Measurements from ENCODE around the gene CHRM4. TPM values are rescaled to one million over a fixed set of nuclear protein-coding genes. Genes with fewer than 3 reads are reported as not detected.
A peak's percentile ranks its signal among the peaks of the same experiment; 100 is the strongest.

Gene CHRM4
- total RNA-seq, 2 donors from 2014 or later: not detected

DNA sequence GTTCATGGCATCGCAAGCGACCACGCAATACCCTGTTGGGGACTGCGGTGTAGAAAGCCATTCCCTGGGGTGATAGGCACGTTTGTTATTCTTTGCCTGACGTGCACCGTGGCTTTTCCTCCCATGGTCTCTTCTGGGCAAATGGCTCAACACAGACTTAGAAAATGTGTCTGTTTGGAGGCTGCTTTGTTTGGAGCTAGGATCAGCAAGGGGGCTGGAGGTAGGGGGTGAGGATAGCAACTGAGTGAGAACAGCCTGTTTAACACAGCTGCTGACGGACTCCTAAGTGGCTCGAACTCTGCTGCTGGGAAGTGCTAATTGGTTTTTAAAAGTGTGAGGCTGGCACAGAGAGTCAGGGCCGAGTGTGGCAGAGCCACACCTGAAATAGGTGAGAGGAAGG is 16.1 kb upstream of the CHRM4 start:
- no peak for DNase-seq (ENCODE audit: low spot score)
- intact Hi-C loops (cut with DNase I): no loop called here

DNA sequence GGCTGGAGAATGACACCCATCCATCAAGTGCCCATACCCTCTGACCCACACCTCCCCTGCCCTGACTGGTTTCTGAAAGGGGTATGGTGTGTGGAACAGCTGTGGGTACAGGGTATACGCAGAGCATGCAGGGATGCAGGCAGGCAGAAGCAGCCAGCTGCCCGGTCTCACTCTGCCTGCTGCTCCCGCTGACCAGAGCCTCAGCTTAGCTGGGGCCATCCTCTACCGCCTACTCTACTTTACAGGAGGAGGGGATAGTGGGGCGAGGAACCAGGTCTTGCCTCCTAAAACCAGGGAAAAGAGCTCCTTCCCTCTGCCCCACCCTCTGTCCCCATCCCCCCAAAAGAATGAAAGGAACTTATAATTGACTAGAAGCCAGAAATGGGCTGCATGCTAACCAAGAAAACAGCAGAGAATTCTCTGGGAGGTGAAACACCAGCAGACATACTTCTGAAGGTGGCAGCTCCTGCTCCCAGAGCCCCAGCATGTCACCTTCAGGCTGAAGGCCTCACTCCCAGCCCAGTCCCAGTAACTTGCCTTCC is 13.0 kb upstream of the CHRM4 start:
- intact Hi-C loops (cut with DNase I): no loop called here
- DNase-seq (ENCODE audit: low spot score): peak; percentile 68

DNA sequence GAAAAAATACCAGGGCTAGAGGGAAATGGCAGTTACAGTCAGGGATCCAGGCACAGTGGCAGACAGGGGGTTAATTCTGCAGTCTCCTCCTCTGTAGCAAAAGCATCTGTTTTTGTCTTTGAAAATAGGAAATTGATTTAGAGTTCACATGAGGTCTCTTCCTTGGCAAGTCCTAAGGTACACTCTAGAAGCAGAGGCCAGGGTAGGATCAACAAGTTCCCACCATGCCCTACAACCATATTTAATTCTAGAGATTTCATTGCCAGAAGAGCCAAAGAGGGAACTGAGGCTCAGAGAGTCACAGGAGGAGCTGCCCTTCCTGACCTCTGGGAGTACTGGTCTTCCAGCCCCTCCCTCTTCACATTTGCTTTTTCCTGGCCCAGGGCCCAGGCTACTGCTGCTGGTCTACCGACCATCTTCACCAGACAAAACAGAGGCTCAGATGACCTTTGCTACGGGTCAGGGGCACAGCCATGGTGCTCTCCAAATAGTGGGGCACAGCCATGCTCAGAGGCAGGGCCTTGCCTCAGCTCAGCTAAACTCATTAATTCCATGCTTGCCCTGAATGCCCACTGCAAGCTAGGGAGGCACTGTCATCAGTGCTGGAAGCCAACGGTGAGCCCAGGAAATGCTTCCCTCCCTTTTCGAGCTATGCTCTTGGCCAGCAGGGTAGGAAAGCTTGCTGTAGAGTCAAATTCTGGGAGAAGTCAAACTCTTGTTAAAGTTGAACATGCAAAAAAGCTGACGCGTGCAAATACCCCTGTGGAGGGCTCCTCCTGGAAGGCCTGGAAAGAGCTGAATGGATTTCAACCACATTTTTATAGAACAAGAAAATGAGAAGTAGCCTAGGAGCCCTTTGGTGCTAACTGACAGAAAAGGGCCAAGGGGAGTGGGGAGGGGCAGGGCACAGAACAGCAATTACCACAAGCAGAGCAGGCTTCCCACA is 11.7 kb upstream of the CHRM4 start:
- DNase-seq (ENCODE audit: low spot score): peak; percentile 46

DNA sequence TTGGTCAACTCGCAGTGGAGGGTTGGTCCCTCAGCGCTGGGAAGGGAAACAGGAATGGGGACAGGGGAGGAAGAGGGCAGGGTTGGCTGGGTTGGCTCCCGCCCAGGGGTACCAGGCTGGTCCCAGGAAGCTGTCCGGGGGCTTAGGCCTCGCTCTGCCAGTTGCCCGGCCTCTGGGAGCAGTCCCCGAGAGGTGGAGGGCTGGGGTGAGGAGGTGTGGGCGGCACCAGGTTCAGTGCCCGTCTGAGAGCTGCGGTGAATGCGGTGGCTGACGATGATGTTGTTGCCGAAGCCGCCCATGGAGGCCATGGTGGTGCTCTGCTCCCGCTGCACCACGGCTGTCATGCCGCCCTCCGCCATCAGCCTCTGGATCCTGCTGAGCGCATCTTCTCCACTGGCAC is 6.0 kb upstream of the CHRM4 start:
- DNase-seq (ENCODE audit: low spot score): no peak
- intact Hi-C loops (cut with DNase I): loop anchor here in 1 of 2 donors (10.0 kb wide), 1 partner anchor 127 kb away; no protein-coding TSS in a partner anchor

More for the DNA sequence above, 11.7 kb upstream of the CHRM4 start:
- intact Hi-C loops (cut with DNase I): no loop called here

DNA sequence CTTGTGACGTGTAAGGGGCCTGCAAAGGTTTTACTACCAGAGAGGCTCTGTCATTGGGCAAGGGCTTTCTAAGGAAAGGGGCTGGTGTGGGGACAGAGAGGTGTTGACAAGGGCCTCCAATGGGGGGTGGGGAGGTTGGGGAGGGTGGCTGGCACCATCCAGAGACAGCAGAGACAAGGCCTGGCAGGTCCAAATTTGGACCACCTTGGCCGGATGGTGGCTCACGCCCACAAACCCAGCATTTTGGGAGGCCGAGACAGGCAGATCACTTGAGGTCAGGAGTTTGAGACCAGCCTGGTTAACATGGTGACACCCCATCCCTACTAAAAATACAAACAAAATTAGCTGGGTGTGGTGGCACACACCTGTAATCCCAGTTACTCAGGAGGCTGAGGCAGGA is 2.2 kb upstream of the CHRM4 start:
- intact Hi-C loops (cut with DNase I): loop anchor here (2.0 to 10.0 kb wide), 2 partner anchors 131 to 141 kb away; no protein-coding TSS in a partner anchor
- DNase-seq (ENCODE audit: low spot score): no peak

DNA sequence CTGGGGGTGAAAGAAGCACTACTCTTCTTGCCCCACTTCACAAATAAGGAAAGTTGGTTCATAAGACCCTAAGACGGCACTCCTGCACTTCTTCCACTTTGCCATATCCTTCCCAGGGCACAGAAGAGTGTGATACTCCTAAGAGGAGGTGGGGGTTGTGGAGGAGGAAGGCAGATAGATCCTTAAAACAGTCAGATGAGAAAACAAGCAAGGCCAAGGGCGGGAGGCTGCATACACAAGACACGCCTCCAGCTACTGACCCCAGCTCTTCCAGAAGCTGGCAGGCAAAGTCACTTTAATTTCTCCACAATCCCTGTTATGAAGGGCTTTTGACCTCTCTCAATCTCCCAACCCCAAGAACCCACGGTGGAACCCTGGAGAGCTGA is 1.6 kb upstream of the CHRM4 start:
- intact Hi-C loops (cut with DNase I): loop anchor here (2.0 to 10.0 kb wide), 2 partner anchors 132 to 142 kb away; no protein-coding TSS in a partner anchor
- DNase-seq (ENCODE audit: low spot score): no peak

DNA sequence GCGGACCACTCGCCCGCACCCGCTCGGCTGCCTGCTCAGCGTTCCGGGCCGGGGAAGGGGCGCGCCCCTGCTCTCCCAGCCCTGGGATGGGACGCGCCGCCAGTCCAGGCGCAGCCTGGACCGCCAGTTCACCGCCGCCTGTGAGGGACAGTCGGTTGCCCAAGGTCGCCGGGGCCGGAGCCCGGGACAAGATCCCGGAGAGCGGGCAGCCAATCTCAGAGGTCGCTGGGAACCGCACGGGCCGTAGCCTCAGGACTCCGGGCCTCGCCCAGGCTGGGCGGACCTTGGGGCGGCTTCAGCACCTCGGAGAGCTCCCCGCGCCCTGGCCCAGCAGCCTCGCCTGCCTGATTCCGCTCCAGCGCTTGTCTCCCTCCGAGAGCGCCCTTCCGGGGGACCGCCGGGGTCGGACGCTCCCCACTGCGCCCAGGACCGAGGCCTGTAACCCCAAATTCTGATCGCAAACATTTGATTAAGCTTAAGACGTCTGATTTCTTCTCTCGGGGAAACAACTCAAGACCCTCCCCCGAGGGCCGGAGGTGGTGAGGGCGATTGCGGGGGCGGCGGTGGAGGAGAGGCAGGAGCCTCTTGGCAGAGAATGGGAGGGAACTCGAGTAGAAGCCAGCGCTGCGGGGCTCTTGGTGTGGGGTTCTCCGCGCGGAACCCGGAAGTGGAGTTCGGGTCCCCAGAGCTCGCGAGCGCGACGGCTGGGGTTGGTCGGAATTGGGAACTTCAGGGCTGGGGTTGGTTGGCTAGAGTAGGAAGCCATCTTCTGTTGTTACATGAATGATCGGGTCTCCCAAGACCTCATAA is 1.1 kb upstream of the CHRM4 start:
- peak; percentile 96 for DNase-seq (ENCODE audit: low spot score)
- intact Hi-C loops (cut with DNase I): loop anchor here (2.0 to 10.0 kb wide), 2 partner anchors 132 to 142 kb away; no protein-coding TSS in a partner anchor

DNA sequence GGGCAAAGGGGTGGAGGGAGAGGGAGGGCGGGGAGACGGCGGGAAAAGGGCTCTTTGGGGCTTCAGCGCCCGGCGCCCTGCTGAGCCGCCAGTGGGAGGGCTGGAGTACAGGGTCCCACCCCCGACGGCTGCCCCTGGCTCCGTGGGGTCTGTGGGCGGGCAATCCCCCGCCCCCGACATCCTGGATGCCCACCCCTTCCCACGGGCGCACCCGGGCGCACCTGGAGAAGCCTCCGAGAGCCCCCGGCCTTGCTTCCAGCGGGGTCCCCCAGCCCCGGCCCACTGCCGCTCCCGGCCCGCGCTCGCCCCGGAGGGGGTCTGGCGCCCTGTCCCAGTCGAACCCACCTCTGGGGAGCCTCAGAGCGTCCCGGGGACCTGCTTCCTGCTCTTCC is 394 bp downstream of the CHRM4 start:
- intact Hi-C loops (cut with DNase I): loop anchor here in 1 of 2 donors (10.0 kb wide), 1 partner anchor 134 kb away; no protein-coding TSS in a partner anchor
- DNase-seq (ENCODE audit: low spot score): no peak

DNA sequence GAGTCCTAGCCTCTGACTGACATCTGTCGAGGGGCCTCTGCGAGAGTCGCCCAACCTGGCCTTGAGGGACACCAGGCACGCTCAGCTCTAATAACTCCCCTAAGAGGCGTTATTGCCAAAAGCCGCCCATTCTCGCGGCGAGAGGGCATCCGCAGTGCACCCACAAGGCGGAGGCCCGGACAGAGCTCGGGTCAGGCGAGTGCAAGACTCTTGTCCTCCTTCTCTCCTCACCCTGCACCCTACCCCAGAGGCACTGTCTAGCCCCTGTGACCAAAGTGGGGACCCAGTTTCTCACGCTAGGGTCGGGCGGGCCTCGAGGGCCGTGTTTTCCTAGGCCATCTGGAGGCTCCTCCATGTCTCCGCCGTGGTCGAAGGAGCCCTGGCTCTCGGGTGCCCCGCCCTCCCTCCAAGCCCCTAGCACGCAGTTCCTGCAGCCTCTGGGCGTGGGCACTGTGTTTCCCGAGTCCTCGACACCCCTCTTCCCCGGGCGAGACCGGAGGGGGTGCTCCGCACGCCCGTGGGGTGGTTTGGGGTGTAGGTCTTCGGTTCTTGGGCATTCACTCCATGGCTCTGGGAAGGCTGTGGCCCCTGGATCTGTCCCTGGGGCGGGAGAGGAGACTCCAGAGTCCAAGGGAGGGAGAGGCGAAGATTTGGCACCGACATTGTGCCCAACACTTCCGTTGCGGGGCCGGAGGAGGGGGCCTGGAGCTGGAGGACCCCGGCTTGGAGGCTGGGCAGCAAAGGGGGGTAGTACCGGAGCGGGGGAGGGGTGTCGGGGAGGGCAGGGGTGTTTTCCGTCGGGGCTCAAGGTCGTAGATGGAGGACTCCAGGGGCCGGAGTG is 1.0 kb downstream of the CHRM4 start:
- no peak for DNase-seq (ENCODE audit: low spot score)

DNA sequence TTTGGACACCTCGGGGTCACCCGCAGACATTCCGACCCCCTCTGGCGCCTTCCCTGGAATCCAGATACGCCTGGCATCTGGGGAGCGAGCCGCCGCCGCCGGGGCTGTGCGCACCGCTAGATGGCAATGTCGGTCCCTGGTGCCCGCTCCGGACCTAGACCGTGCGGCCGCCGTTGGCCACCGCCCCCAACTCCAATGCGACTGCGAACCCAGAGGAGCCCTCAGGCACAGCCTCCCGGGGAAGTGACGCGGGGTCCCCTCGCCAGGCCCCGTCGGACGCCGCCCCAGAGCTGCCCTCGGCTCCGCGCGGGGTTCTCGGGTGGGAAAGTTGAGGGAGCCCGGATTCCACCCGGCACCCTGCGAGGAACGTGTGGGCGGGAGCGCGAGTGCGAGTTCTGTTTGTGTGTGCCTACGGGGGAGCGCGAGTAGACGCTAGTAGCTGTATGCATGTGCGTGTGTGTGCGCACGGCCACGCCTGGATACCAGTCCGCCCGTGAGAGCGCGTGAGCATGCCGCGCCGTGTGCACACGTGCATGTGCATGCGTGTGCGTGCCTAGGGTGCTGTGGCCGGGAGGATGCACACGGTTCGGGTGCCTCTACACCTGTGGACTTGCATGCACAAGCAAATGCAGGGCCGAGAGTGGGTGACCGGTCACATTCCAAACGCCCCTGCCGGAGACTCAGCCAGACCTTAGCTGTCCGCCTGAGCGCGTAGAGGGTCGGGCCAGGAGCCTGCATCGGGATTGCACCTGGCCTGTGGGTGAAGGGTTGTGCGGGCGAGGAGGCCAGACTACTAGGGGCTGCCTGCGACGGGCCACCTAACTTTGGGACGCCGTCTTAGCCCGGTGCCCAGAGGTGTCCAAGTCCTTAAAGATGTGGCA is 1.9 kb downstream of the CHRM4 start:
- intact Hi-C loops (cut with DNase I): loop anchor here in 1 of 2 donors (10.0 kb wide), 1 partner anchor 135 kb away; no protein-coding TSS in a partner anchor
- peak; percentile 91 for DNase-seq (ENCODE audit: low spot score)

More for the DNA sequence above, 1.0 kb downstream of the CHRM4 start:
- intact Hi-C loops (cut with DNase I): loop anchor here in 1 of 2 donors (10.0 kb wide), 1 partner anchor 134 kb away; no protein-coding TSS in a partner anchor

DNA sequence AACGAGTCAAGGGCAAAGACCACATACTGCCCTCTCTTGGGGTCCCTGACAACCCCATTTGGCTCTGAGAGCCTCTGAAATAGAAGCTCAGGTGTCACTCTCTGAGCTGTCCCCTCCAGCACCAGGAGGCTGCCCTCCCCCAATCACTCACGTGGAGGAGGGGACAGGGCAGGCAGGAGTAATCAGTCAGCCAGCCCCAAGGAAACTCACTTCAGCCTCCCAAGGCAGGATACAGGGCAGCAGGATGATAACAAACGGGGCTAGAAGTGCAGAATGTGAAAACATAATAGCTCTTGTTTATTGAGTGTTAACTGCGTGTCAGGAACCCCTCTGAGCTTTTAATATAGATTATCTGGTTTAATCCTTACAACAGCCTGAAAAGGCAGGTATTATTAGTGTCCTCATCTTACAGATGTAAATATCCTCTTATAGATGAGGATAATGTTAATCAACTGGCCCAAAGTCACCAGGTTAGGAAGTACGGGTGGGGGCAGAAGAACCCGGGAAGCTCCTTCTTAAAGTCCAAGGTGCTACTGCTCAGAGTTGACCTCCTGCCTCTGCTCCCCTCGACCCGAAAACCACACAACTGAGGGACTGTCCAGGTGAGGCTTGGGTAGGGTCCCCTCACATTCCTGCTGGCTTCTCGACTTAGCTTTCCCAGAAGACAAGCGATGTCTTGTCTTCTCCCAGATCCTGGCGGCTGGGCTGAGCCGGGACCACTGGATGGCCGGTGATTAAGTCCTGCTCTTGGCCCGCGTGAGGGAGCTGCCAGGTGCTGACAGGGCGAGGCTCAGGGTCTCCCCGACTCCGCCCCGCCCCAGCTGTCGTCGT is 2.7 kb downstream of the CHRM4 start:
- no peak for DNase-seq (ENCODE audit: low spot score)
- intact Hi-C loops (cut with DNase I): no loop called here

DNA sequence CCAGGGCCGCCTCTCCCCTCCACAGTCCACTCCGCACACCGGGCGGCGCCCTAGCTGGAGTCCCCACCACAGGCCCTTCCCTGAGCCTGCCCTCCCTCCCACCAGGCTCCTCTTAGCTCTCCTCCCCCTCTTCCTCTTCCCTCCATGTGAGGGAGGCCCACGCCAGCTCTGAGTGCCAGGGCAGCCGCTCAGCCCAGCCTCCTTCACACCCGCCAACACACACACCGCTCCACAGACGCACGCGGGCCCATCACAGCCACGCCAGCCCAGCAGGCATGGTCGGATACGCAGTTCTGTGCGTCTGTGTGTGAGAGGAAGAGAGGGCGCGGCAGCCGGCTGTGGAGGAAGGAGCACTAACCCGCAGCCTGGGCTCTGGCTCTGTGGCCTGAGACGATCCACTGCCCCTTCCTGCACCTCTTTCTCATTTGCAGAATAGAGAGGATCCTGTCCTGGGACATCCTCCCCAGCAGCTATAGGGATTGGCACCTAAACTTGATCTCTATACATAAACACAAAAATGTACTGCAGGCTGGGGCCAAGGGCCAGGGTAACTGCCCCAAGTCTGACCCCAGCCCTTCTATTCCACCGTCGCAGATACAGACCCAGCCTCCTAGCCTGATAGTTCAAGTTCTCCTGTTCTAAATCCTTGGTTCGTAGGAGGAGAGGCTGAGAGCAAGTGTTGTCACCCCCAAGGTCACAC is 3.5 kb downstream of the CHRM4 start:
- DNase-seq (ENCODE audit: low spot score): no peak
- intact Hi-C loops (cut with DNase I): no loop called here

DNA sequence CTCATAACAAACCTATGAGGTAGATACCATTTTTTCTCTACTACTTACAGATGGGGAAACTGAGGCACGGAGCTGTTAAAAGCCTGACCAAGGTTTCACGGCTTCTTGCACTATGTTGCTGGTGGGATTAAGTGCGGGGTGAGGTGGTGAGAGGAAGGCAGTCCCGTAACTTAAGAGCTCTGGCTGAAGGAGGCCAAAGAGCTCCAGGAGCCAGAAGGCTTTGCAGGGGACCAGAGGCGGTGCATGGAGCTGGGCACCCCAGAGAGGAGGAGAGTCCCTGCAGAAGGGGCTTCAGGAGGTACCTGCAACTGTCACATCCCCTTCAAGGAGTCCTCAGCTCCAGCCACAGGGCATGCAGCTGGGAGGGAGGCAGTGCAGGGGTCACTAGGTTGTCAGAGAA is 4.1 kb downstream of the CHRM4 start:
- intact Hi-C loops (cut with DNase I): no loop called here
- no peak for DNase-seq (ENCODE audit: low spot score)

DNA sequence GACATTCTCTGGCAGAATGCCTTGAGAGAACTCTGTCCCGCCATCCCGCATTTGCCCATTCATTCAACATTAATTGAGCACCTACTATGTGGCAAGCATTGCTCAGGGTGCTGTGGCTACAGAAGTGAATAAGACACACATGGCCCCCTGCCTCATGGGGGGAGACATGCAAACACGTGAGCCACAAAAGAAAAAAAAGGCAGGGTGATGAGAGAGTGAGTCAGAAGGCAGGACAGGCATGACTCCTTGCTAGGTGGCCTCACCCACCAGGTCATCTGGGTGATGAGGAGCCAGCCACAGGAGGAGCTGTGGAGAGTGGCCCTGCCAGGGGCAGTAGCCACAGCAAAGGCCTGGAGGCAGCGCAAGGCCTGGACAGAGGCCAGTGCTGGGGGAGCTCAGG is 4.9 kb downstream of the CHRM4 start:
- intact Hi-C loops (cut with DNase I): no loop called here
- DNase-seq (ENCODE audit: low spot score): no peak

DNA sequence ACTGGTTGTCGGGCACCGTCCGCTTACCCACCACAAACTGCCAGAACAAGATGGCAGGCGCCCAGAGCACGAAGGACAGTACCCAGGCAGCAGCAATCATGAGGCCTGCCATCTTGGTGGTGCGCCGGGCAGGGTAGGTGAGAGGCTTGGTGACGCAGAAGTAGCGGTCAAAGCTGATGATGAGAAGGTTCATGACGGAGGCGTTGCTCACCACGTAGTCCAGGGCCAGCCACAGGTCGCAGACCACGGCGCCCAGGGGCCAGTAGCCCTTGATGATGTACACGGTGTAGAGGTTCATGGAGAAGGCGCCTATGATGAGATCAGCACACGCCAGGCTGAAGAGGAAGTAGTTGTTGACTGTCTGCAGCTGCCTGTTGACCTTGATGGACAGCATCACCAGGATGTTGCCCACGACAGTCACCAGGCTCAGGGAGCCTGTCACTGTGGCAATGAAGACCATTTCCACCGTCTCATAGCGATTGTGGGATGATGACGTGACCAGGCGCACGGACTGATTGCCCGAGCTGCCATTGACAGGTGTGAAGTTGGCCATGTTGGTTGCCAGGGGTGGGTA is 5.5 kb downstream of the CHRM4 start:
- DNase-seq (ENCODE audit: low spot score): no peak
- intact Hi-C loops (cut with DNase I): no loop called here
